Stimulated activated CD8-positive, alpha-beta memory T cell treated with anti-CD3 and anti-CD28 coated beads, Interleukin-15, amount 100 ng/mL, for 1 hour (primary cell): ENCODE measurements around the gene GDPGP1.
"Not testable (repeated sequence)": the region's sequence is repeated elsewhere in the genome, so short reads cannot be mapped to it uniquely, and the experiment has no call there.

Source experiments
- DNase-seq: peaks from one replicate; pipeline ENCODE4 v3.0.0-alpha.2; 2020; ENCODE audit warnings: low read depth

Gene GDPGP1

GRCh38 chr15:90234096-90234988, at the start of gene GDPGP1:
Gene GDPGP1 (plus strand): TSS chr15:90234209. CDS start chr15:90240909, 6,700 bp downstream.
- DNase-seq: no peak

GRCh38 chr15:90184786-90185704, 49.0 kb upstream of the GDPGP1 start:
- DNase-seq: no peak

GRCh38 chr15:90187257-90187868, 46.6 kb upstream of the GDPGP1 start:
- no peak for DNase-seq

GRCh38 chr15:90188065-90188464, 45.9 kb upstream of the GDPGP1 start:
- DNase-seq: not testable (repeated sequence)

- DNase-seq: no peak
These were observed 44.9 kb upstream of the GDPGP1 start for GRCh38 chr15:90188914-90189748.

GRCh38 chr15:90189781-90190467, 44.1 kb upstream of the GDPGP1 start:
- no peak for DNase-seq

- DNase-seq: no peak
These were observed 43.2 kb upstream of the GDPGP1 start for GRCh38 chr15:90190606-90191343.

- DNase-seq: no peak
These were observed 42.7 kb upstream of the GDPGP1 start for GRCh38 chr15:90191344-90191687.

- DNase-seq: no peak
These were observed 42.1 kb upstream of the GDPGP1 start for GRCh38 chr15:90191794-90192509.

GRCh38 chr15:90192961-90193786, 40.8 kb upstream of the GDPGP1 start:
- no peak for DNase-seq

GRCh38 chr15:90194655-90195054, 39.4 kb upstream of the GDPGP1 start:
- DNase-seq: no peak

GRCh38 chr15:90200534-90201129, 33.4 kb upstream of the GDPGP1 start:
- DNase-seq: no peak

GRCh38 chr15:90201130-90201943, 32.7 kb upstream of the GDPGP1 start, which contains the start of gene SEMA4B:
Gene SEMA4B (plus strand): TSS chr15:90201330. CDS start chr15:90201579, 249 bp downstream.
- DNase-seq: peak; percentile 37

GRCh38 chr15:90201944-90202375, 32.0 kb upstream of the GDPGP1 start:
- DNase-seq: no peak

- DNase-seq: no peak
These were observed 31.1 kb upstream of the GDPGP1 start for GRCh38 chr15:90202929-90203328.

- no peak for DNase-seq
These were observed 30.5 kb upstream of the GDPGP1 start for GRCh38 chr15:90203473-90203872.

GRCh38 chr15:90203922-90204321, 30.1 kb upstream of the GDPGP1 start:
- DNase-seq: no peak
